ENCODE data around the gene ANKRD37.

GRCh38 chr4:185445209-185445608 lies 48.6 kb downstream of the ANKRD37 start:
- TF ChIP-seq ZNF311 (CRISPR knock-in tag; IDR thresholded peaks at IDR 0.05) (no peak), KLF16 (IDR thresholded peaks at IDR 0.05) (no peak), NCOA1 (IDR thresholded peaks at IDR 0.05; ENCODE audit: low read depth) (no peak), HDGF (IDR thresholded peaks at IDR 0.05) (no peak), ZNF408 (CRISPR knock-in tag; IDR thresholded peaks at IDR 0.05; ENCODE audit: low read depth) (no peak), GTF2F1 (IDR thresholded peaks at IDR 0.05; ENCODE audit: low read depth, low read length) (no peak), TCF7L2 (IDR thresholded peaks at IDR 0.05; ENCODE audit: low read depth, low read length) (no peak), TOE1 (IDR thresholded peaks at IDR 0.05; ENCODE audit: borderline replicate concordance) (no peak), TOE1 (CRISPR knock-in tag; IDR thresholded peaks at IDR 0.05; ENCODE audit: borderline replicate concordance, low read depth) (no peak)
- TF ChIP-seq, protein P1, sequence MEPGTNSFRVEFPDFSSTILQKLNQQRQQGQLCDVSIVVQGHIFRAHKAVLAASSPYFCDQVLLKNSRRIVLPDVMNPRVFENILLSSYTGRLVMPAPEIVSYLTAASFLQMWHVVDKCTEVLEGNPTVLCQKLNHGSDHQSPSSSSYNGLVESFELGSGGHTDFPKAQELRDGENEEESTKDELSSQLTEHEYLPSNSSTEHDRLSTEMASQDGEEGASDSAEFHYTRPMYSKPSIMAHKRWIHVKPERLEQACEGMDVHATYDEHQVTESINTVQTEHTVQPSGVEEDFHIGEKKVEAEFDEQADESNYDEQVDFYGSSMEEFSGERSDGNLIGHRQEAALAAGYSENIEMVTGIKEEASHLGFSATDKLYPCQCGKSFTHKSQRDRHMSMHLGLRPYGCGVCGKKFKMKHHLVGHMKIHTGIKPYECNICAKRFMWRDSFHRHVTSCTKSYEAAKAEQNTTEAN (CRISPR knock-in tag; IDR thresholded peaks at IDR 0.05): no peak
- TF ChIP-seq, protein P2, sequence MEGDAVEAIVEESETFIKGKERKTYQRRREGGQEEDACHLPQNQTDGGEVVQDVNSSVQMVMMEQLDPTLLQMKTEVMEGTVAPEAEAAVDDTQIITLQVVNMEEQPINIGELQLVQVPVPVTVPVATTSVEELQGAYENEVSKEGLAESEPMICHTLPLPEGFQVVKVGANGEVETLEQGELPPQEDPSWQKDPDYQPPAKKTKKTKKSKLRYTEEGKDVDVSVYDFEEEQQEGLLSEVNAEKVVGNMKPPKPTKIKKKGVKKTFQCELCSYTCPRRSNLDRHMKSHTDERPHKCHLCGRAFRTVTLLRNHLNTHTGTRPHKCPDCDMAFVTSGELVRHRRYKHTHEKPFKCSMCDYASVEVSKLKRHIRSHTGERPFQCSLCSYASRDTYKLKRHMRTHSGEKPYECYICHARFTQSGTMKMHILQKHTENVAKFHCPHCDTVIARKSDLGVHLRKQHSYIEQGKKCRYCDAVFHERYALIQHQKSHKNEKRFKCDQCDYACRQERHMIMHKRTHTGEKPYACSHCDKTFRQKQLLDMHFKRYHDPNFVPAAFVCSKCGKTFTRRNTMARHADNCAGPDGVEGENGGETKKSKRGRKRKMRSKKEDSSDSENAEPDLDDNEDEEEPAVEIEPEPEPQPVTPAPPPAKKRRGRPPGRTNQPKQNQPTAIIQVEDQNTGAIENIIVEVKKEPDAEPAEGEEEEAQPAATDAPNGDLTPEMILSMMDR (IDR thresholded peaks at IDR 0.05 in 2 of 3, conservative IDR thresholded peaks at IDR 0.05 in 1 of 3; ENCODE audit: insufficient read depth in 2 of 3, low read depth in 1 of 3, low read length in 3 of 3): no peak
- TF ChIP-seq, protein P3, sequence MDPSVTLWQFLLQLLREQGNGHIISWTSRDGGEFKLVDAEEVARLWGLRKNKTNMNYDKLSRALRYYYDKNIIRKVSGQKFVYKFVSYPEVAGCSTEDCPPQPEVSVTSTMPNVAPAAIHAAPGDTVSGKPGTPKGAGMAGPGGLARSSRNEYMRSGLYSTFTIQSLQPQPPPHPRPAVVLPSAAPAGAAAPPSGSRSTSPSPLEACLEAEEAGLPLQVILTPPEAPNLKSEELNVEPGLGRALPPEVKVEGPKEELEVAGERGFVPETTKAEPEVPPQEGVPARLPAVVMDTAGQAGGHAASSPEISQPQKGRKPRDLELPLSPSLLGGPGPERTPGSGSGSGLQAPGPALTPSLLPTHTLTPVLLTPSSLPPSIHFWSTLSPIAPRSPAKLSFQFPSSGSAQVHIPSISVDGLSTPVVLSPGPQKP (CRISPR knock-in tag; IDR thresholded peaks at IDR 0.05): no peak
- TF ChIP-seq, protein P4, sequence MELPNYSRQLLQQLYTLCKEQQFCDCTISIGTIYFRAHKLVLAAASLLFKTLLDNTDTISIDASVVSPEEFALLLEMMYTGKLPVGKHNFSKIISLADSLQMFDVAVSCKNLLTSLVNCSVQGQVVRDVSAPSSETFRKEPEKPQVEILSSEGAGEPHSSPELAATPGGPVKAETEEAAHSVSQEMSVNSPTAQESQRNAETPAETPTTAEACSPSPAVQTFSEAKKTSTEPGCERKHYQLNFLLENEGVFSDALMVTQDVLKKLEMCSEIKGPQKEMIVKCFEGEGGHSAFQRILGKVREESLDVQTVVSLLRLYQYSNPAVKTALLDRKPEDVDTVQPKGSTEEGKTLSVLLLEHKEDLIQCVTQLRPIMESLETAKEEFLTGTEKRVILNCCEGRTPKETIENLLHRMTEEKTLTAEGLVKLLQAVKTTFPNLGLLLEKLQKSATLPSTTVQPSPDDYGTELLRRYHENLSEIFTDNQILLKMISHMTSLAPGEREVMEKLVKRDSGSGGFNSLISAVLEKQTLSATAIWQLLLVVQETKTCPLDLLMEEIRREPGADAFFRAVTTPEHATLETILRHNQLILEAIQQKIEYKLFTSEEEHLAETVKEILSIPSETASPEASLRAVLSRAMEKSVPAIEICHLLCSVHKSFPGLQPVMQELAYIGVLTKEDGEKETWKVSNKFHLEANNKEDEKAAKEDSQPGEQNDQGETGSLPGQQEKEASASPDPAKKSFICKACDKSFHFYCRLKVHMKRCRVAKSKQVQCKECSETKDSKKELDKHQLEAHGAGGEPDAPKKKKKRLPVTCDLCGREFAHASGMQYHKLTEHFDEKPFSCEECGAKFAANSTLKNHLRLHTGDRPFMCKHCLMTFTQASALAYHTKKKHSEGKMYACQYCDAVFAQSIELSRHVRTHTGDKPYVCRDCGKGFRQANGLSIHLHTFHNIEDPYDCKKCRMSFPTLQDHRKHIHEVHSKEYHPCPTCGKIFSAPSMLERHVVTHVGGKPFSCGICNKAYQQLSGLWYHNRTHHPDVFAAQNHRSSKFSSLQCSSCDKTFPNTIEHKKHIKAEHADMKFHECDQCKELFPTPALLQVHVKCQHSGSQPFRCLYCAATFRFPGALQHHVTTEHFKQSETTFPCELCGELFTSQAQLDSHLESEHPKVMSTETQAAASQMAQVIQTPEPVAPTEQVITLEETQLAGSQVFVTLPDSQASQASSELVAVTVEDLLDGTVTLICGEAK (IDR thresholded peaks at IDR 0.05): no peak
- TF ChIP-seq, protein P4 (CRISPR knock-in tag; IDR thresholded peaks at IDR 0.05): no peak

Measured in K562 (cell line).